ENCODE data around the gene PXK.

- TF ChIP-seq CTCF (IDR thresholded peaks at IDR 0.05; ENCODE audit: poor library complexity) (no peak), EZH2 (IDR thresholded peaks at IDR 0.05; ENCODE audit: borderline replicate concordance) (no peak)
Observed at GRCh38 chr3:58353722-58354553, 21.2 kb downstream of the PXK start.

Measured in hepatocyte (in vitro differentiated cells).